Measurements from ENCODE around the gene TSFM. TPM values are rescaled to one million over a fixed set of nuclear protein-coding genes. Genes with fewer than 3 reads are reported as not detected.

TSFM gene
- total and polyA plus RNA-seq, 11 donors: 37.6 to 80.8 (median 45.4) TPM

- H3K36me3 ChIP-seq: peaks cover 0 to 23% (median 15%) of the 10 kb centered on the region in 9 donors
- TF ChIP-seq POLR2A (IDR thresholded peaks at IDR 0.05) (no peak), CTCF (IDR thresholded peaks at IDR 0.05) (no peak)
Measured at GRCh38 chr12:57758552-57759359, 23.8 kb upstream of the TSFM start.

GRCh38 chr12:57759360-57759980 lies 23.1 kb upstream of the TSFM start:
- DNase-seq (no peak), ATAC-seq (no peak)
- TF ChIP-seq POLR2A (IDR thresholded peaks at IDR 0.05) (no peak), CTCF (IDR thresholded peaks at IDR 0.05) (peak in 9 of 12 donors; percentile 8 to 52 (median 37))
- Histone ChIP-seq H3K27ac (no peak overlapping the region), H3K27me3 (peaks cover 5 to 24% (median 14%) of the 10 kb centered on the region in 9 donors), H3K36me3 (peaks cover 0 to 23% (median 15%) of the 10 kb centered on the region in 9 donors), H3K4me3 (no peak overlapping the region), H3K9me3 (no peaks in the 10 kb centered on the region), H3K4me1 (peaks cover 0 to 23% (median 12%) of the 10 kb centered on the region in 12 donors)
- 39 to 45% (median 42%) methylated on average over 3 of the region's 3 CpGs for WGBS, 4 donors
- intact Hi-C loops (cut with DNase I): no loop called here

More at GRCh38 chr12:57758552-57759359, 23.8 kb upstream of the TSFM start:
- no peak overlapping the region for H3K27ac ChIP-seq
- no peak for ATAC-seq
- no peaks in the 10 kb centered on the region for H3K9me3 ChIP-seq
- intact Hi-C loops (cut with DNase I): no loop called here
- peaks cover 0 to 26% (median 15%) of the 10 kb centered on the region in 12 donors for H3K4me1 ChIP-seq
- no peak overlapping the region for H3K4me3 ChIP-seq
- 90 to 94% (median 93%) methylated on average over 15 to 25 of the region's 25 CpGs for WGBS, 4 donors
- H3K27me3 ChIP-seq: peaks cover 0 to 17% (median 8%) of the 10 kb centered on the region in 9 donors
- no peak for DNase-seq

- Histone ChIP-seq H3K9me3 (no peaks in the 10 kb centered on the region), H3K36me3 (peaks cover 0 to 23% (median 15%) of the 10 kb centered on the region in 9 donors), H3K27me3 (peaks cover 9 to 34% (median 24%) of the 10 kb centered on the region in 9 donors), H3K4me1 (peaks cover 3 to 30% (median 15%) of the 10 kb centered on the region in 12 donors), H3K27ac (no peak overlapping the region), H3K4me3 (no peak overlapping the region)
- ATAC-seq (no peak), DNase-seq (no peak)
- no peak for TF ChIP-seq CTCF (IDR thresholded peaks at IDR 0.05)
- TF ChIP-seq POLR2A (IDR thresholded peaks at IDR 0.05): no peak
- intact Hi-C loops (cut with DNase I): no loop called here
- 92 to 98% (median 94%) methylated on average over 3 of the region's 3 CpGs for WGBS, 4 donors
Measured at GRCh38 chr12:57760347-57760982, 22.1 kb upstream of the TSFM start.
